OCI-LY3 (cell line): ENCODE results near the gene ME3.

Experiments used
- H2AFZ ChIP-seq: fragments of 200-600, 300-600 bp; shearing (Covaris generic); 2 replicates; pipeline ENCODE4 v1.6.0; 2014; ENCODE audit warnings: antibody characterized with exemption, low read depth, low read length
- H3K27ac ChIP-seq: fragments of 200-600, 300-600 bp; sonication (generic); 2 replicates; pipeline ENCODE4 v1.5.1; 2014; ENCODE audit warnings: mild to moderate bottlenecking, low read length, moderate library complexity, mixed read lengths
- H3K27me3 ChIP-seq: fragments of 200-600, 300-600 bp; sonication (generic); 2 replicates; pipeline ENCODE4 v1.6.1; 2014; ENCODE audit warnings: low read depth, low read length, mixed read lengths
- H3K36me3 ChIP-seq: fragments of 200-600, 300-600 bp; sonication (generic); replicated peaks from 2 replicates; pipeline ENCODE3; 2014; ENCODE audit warnings: low read depth, low read length, mixed read lengths
- H3K4me1 ChIP-seq: fragments of 300-600, 200-600 bp; sonication (generic); 2 replicates; pipeline ENCODE4 v1.6.1; 2014; ENCODE audit warnings: low read length, mixed read lengths
- H3K4me2 ChIP-seq: fragments of 200-600, 300-600 bp; sonication (generic); 2 replicates; pipeline ENCODE4 v1.6.1; 2014; ENCODE audit warnings: low read length, mixed read lengths
- H3K4me3 ChIP-seq: fragments of 300-600, 200-600 bp; sonication (generic); 2 replicates; pipeline ENCODE4 v1.5.1; 2014; ENCODE audit warnings: antibody characterized with exemption, mild to moderate bottlenecking, low read length, moderate library complexity
- H3K79me2 ChIP-seq: fragments of 300-600, 200-600 bp; shearing (Covaris generic); 2 replicates; pipeline ENCODE4 v1.6.1; 2014; ENCODE audit warnings: mild to moderate bottlenecking, low read length, mixed read lengths
- H3K9ac ChIP-seq: fragments of 300-600, 200-600 bp; shearing (Covaris generic); 2 replicates; pipeline ENCODE4 v1.6.0; 2014; ENCODE audit warnings: mild to moderate bottlenecking, low read length, moderate library complexity
- H3K9me3 ChIP-seq: fragments of 200-600, 300-600 bp; shearing (Covaris generic); 2 replicates; pipeline ENCODE4 v1.6.1; 2014; ENCODE audit warnings: low read length, mixed read lengths; ENCODE audit not compliant: insufficient read depth
- H4K20me1 ChIP-seq: fragments of 200-600, 300-600 bp; sonication (generic); 2 replicates; pipeline ENCODE4 v1.6.1; 2016; ENCODE audit warnings: low read length, mixed read lengths; ENCODE audit not compliant: insufficient read depth
- EZH2phosphoT487 ChIP-seq: fragments of 200-600 bp; shearing (Covaris generic); IDR thresholded peaks from 2 replicates; pipeline ENCODE4 v1.6.1; 2018; ENCODE audit warnings: antibody characterized with exemption, mixed run types, low read depth
- TF ChIP-seq, protein P1 (sequence below): fragments of 200-600, 300-600 bp; sonication (generic); IDR thresholded peaks from 2 replicates; pipeline ENCODE4 v1.5.1; 2014; ENCODE audit warnings: antibody characterized with exemption, low read length, low read depth

The ME3 gene

DNA sequence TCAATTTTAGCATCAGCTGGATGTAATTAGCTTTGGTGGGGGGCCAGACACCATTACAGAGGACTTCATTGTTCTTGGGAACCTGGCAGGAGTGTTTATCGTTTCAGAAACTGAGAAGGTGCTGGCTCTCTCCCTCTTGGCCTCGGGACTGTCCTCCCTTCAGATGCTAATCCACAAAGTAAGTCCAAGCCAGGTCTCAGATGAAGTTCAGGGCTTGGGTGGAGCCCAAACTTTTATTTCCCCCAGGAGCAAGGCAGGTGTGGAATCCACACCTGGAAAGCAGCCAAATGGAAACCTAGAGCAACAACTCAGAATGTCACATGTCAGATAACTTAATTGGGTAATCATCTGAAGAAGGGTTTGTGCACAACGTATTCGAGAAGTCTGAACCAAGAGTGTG is 119.2 kb downstream of the ME3 start:
- Histone ChIP-seq H3K79me2 (no peaks in the 10 kb centered on the region), H3K27me3 (peaks cover 14% of the 10 kb centered on the region), H3K36me3 (no peaks in the 10 kb centered on the region), H4K20me1 (no peaks in the 10 kb centered on the region), H3K27ac (no peak overlapping the region), H3K4me2 (no peak overlapping the region), H2AFZ (no peak overlapping the region), H3K4me1 (no peaks in the 10 kb centered on the region), H3K9me3 (no peaks in the 10 kb centered on the region), H3K9ac (no peak overlapping the region), H3K4me3 (no peak overlapping the region)
- TF ChIP-seq, protein P1, sequence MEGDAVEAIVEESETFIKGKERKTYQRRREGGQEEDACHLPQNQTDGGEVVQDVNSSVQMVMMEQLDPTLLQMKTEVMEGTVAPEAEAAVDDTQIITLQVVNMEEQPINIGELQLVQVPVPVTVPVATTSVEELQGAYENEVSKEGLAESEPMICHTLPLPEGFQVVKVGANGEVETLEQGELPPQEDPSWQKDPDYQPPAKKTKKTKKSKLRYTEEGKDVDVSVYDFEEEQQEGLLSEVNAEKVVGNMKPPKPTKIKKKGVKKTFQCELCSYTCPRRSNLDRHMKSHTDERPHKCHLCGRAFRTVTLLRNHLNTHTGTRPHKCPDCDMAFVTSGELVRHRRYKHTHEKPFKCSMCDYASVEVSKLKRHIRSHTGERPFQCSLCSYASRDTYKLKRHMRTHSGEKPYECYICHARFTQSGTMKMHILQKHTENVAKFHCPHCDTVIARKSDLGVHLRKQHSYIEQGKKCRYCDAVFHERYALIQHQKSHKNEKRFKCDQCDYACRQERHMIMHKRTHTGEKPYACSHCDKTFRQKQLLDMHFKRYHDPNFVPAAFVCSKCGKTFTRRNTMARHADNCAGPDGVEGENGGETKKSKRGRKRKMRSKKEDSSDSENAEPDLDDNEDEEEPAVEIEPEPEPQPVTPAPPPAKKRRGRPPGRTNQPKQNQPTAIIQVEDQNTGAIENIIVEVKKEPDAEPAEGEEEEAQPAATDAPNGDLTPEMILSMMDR: no peak
- TF ChIP-seq EZH2phosphoT487: no peak

DNA sequence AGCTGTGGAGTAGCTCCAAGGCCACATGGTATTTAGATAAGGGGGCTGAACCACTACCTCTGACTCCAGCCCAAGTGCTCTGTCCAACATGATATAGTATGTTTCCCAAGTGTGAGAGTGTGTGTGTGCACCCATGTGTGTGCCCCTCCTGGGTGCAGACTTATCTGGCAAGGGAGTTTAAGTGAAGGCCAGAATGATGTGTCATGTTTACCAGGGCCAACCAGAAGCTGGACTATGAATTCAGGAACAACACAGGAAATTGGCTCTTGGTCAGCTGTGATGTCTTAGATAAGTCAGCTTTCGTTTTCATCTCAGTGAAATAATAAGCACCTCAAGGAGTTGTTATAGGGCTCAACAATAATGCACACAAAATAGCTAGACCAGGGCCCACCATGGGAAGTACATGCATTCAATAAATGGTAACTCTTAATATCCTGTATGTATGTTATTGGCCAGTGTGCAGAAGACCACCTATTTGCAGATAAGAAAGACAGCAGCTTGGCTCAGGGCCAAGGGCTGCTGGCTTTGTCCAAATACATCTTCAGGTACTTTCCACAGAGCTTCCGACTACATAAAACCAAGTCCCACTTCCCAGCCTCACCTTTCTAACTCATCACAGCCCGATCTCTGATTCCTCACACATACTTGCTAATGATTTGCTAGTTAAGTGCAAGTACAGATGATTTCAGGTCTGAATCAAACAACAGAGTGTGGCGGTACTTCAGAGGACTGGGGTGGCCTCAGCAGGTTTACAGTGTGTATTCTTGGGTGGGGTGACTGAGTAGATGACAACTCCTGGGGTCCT is 120.9 kb downstream of the ME3 start:
- H3K27me3 ChIP-seq: peaks cover 18% of the 10 kb centered on the region
- no peak overlapping the region for H3K4me2 ChIP-seq
- H3K79me2 ChIP-seq: no peaks in the 10 kb centered on the region
- TF ChIP-seq EZH2phosphoT487: no peak
- TF ChIP-seq, protein P1: no peak
- H3K27ac ChIP-seq: no peak overlapping the region
- no peaks in the 10 kb centered on the region for H4K20me1 ChIP-seq
- H3K9me3 ChIP-seq: no peaks in the 10 kb centered on the region
- H3K9ac ChIP-seq: no peak overlapping the region
- H3K4me3 ChIP-seq: no peak overlapping the region
- H2AFZ ChIP-seq: no peak overlapping the region
- no peaks in the 10 kb centered on the region for H3K4me1 ChIP-seq
- H3K36me3 ChIP-seq: no peaks in the 10 kb centered on the region

GRCh38 chr11:86550757-86551156 is 121.7 kb downstream of the ME3 start:
- Histone ChIP-seq H3K4me3 (no peak overlapping the region), H3K9me3 (no peaks in the 10 kb centered on the region), H4K20me1 (no peaks in the 10 kb centered on the region), H3K9ac (no peak overlapping the region), H3K79me2 (no peaks in the 10 kb centered on the region), H3K27me3 (peaks cover 18% of the 10 kb centered on the region), H3K27ac (no peak overlapping the region), H2AFZ (no peak overlapping the region), H3K36me3 (no peaks in the 10 kb centered on the region), H3K4me2 (no peak overlapping the region), H3K4me1 (no peaks in the 10 kb centered on the region)
- TF ChIP-seq, protein P1: no peak
- TF ChIP-seq EZH2phosphoT487: no peak

DNA sequence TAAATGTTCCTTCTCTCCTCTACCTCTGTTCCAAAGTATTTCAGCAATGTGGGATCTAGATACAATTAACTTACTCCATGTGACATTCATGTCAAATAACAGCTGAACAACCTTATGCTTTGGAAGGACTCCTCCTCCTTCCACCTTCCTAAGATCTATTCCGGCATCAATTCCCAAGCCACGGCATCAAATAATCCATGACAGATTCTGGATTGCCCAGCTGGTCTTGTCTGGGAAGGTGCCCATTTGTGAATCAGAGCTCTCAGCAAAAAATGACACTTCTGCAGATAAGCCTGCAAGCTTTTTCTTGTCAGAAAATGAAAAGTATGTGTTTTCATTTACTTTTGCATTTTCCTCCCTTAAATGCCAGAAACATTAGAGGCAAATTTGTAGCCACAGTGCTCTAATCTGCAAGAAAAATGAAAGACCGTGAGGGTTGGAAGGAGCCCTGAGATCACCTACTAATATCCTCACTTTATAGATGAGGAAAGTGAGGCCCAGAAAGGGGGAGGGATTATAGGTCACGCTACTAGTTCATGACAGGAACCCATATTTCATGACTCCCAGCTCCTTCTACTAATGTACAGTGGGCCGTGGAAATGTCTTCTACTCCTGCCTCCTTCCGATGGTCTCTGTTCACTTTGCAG is 124.0 kb downstream of the ME3 start:
- no peaks in the 10 kb centered on the region for H4K20me1 ChIP-seq
- no peaks in the 10 kb centered on the region for H3K4me1 ChIP-seq
- no peak overlapping the region for H2AFZ ChIP-seq
- no peak overlapping the region for H3K4me3 ChIP-seq
- no peaks in the 10 kb centered on the region for H3K9me3 ChIP-seq
- no peaks in the 10 kb centered on the region for H3K79me2 ChIP-seq
- H3K27me3 ChIP-seq: peaks cover 13% of the 10 kb centered on the region
- H3K36me3 ChIP-seq: no peaks in the 10 kb centered on the region
- TF ChIP-seq, protein P1: no peak
- TF ChIP-seq EZH2phosphoT487: no peak
- no peak overlapping the region for H3K9ac ChIP-seq
- no peak overlapping the region for H3K4me2 ChIP-seq
- no peak overlapping the region for H3K27ac ChIP-seq
